ENCODE results near the gene CD180.

CD180 gene

GRCh38 chr5:67140413-67140812 lies 56.2 kb downstream of the CD180 start:
- no peaks in the 10 kb centered on the region for H3K36me3 ChIP-seq (ENCODE audit: control insufficient read depth, low read length)
- H3K79me2 ChIP-seq (ENCODE audit: control insufficient read depth, low read length): no peaks in the 10 kb centered on the region
- no peaks in the 10 kb centered on the region for H3K9me3 ChIP-seq (ENCODE audit: control insufficient read depth, insufficient read depth, low read length)
- H3K27ac ChIP-seq (ENCODE audit: low read depth, low read length): no peak overlapping the region
- no peaks in the 10 kb centered on the region for H3K9me2 ChIP-seq (replicated peaks; ENCODE audit: control insufficient read depth, low read length)
- no peaks in the 10 kb centered on the region for H4K20me1 ChIP-seq (ENCODE audit: control insufficient read depth, insufficient read depth, low read depth, low read length)
- H3K4me2 ChIP-seq (ENCODE audit: low read length): no peak overlapping the region
- no peaks in the 10 kb centered on the region for H3K4me1 ChIP-seq (ENCODE audit: control insufficient read depth, low read length)
- H3K27me3 ChIP-seq (ENCODE audit: control insufficient read depth, low read length): no peaks in the 10 kb centered on the region
- H3F3A ChIP-seq (ENCODE audit: control insufficient read depth, insufficient read depth): no peaks in the 10 kb centered on the region
- no peak for TF ChIP-seq EZH2phosphoT487 (IDR thresholded peaks at IDR 0.05; ENCODE audit: borderline replicate concordance, low read length)
- TF ChIP-seq, protein P1, sequence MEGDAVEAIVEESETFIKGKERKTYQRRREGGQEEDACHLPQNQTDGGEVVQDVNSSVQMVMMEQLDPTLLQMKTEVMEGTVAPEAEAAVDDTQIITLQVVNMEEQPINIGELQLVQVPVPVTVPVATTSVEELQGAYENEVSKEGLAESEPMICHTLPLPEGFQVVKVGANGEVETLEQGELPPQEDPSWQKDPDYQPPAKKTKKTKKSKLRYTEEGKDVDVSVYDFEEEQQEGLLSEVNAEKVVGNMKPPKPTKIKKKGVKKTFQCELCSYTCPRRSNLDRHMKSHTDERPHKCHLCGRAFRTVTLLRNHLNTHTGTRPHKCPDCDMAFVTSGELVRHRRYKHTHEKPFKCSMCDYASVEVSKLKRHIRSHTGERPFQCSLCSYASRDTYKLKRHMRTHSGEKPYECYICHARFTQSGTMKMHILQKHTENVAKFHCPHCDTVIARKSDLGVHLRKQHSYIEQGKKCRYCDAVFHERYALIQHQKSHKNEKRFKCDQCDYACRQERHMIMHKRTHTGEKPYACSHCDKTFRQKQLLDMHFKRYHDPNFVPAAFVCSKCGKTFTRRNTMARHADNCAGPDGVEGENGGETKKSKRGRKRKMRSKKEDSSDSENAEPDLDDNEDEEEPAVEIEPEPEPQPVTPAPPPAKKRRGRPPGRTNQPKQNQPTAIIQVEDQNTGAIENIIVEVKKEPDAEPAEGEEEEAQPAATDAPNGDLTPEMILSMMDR (IDR thresholded peaks at IDR 0.05; ENCODE audit: low read depth, low read length, poor library complexity, severe bottlenecking): no peak
- no peak overlapping the region for H3K4me3 ChIP-seq (ENCODE audit: low read length)

- no peaks in the 10 kb centered on the region for H4K20me1 ChIP-seq (ENCODE audit: control insufficient read depth, insufficient read depth, low read depth, low read length)
- no peaks in the 10 kb centered on the region for H3K27me3 ChIP-seq (ENCODE audit: control insufficient read depth, low read length)
- H3K4me2 ChIP-seq (ENCODE audit: low read length): no peak overlapping the region
- TF ChIP-seq EZH2phosphoT487 (IDR thresholded peaks at IDR 0.05; ENCODE audit: borderline replicate concordance, low read length): no peak
- TF ChIP-seq, protein P1 (IDR thresholded peaks at IDR 0.05; ENCODE audit: low read depth, low read length, poor library complexity, severe bottlenecking): no peak
- H3K27ac ChIP-seq (ENCODE audit: low read depth, low read length): no peak overlapping the region
- H3K36me3 ChIP-seq (ENCODE audit: control insufficient read depth, low read length): no peaks in the 10 kb centered on the region
- H3K4me3 ChIP-seq (ENCODE audit: low read length): no peak overlapping the region
- no peaks in the 10 kb centered on the region for H3K9me2 ChIP-seq (replicated peaks; ENCODE audit: control insufficient read depth, low read length)
- H3K9me3 ChIP-seq (ENCODE audit: control insufficient read depth, insufficient read depth, low read length): no peaks in the 10 kb centered on the region
- no peaks in the 10 kb centered on the region for H3K4me1 ChIP-seq (ENCODE audit: control insufficient read depth, low read length)
- no peaks in the 10 kb centered on the region for H3F3A ChIP-seq (ENCODE audit: control insufficient read depth, insufficient read depth)
- no peaks in the 10 kb centered on the region for H3K79me2 ChIP-seq (ENCODE audit: control insufficient read depth, low read length)
These were observed 57.6 kb downstream of the CD180 start for GRCh38 chr5:67139030-67139429.

DNA sequence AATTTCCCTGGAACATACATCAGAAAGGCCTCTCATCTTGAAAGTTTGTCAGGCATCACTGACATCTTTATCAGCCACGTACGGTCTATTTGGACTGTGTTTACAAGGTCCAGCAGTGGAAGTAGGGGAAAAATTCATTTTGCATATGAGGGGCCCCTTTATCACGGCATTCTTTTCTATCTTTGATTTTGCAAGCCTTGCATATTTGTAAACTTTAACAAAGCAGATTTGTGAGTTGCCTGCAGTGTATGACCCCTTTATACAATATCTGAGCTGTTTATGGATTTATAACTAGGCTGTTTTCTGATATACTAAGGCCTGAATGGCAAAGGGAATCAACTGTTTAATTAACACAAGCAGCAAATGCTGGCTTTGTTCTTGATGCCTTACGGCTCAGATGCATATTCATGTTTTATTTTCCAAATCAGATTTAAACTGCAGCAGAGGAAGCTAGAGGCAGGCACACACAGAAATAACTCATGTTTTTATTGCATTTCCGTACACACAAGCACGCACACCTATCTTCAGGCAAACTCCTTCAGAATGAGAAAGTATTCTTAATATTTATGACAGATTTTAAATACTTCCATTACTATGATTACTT lies 61.1 kb downstream of the CD180 start:
- H3K4me2 ChIP-seq (ENCODE audit: low read length): no peak overlapping the region
- no peaks in the 10 kb centered on the region for H3F3A ChIP-seq (ENCODE audit: control insufficient read depth, insufficient read depth)
- no peak for TF ChIP-seq EZH2phosphoT487 (IDR thresholded peaks at IDR 0.05; ENCODE audit: borderline replicate concordance, low read length)
- TF ChIP-seq, protein P1 (IDR thresholded peaks at IDR 0.05; ENCODE audit: low read depth, low read length, poor library complexity, severe bottlenecking): no peak
- no peaks in the 10 kb centered on the region for H3K9me2 ChIP-seq (replicated peaks; ENCODE audit: control insufficient read depth, low read length)
- H3K27ac ChIP-seq (ENCODE audit: low read depth, low read length): no peak overlapping the region
- no peaks in the 10 kb centered on the region for H3K36me3 ChIP-seq (ENCODE audit: control insufficient read depth, low read length)
- H3K79me2 ChIP-seq (ENCODE audit: control insufficient read depth, low read length): no peaks in the 10 kb centered on the region
- H4K20me1 ChIP-seq (ENCODE audit: control insufficient read depth, insufficient read depth, low read depth, low read length): no peaks in the 10 kb centered on the region
- H3K4me3 ChIP-seq (ENCODE audit: low read length): no peak overlapping the region
- no peaks in the 10 kb centered on the region for H3K27me3 ChIP-seq (ENCODE audit: control insufficient read depth, low read length)
- no peaks in the 10 kb centered on the region for H3K9me3 ChIP-seq (ENCODE audit: control insufficient read depth, insufficient read depth, low read length)
- no peaks in the 10 kb centered on the region for H3K4me1 ChIP-seq (ENCODE audit: control insufficient read depth, low read length)

Data from DOHH2 (cell line).